CMK (cell line): ENCODE results near the gene NCAM1.

ENCODE experiments used
- DNase-seq: peaks from one replicate; pipeline ENCODE4 v3.0.0-alpha.2; 2010; ENCODE audit warnings: low read depth

Gene NCAM1

GRCh38 chr11:113201054-113201818, 240.0 kb downstream of the NCAM1 start:
- DNase-seq = no peak

- DNase-seq = no peak
These were observed 241.2 kb downstream of the NCAM1 start for GRCh38 chr11:113202431-113202830.

GRCh38 chr11:113203141-113203753, 242.0 kb downstream of the NCAM1 start:
- DNase-seq = no peak

GRCh38 chr11:113204280-113204679, 243.1 kb downstream of the NCAM1 start:
- DNase-seq = no peak

- DNase-seq = no peak
These were observed 252.3 kb downstream of the NCAM1 start for GRCh38 chr11:113213549-113213948.

GRCh38 chr11:113222241-113222640, 261.0 kb downstream of the NCAM1 start:
- DNase-seq = no peak

- DNase-seq = no peak
These were observed 273.7 kb downstream of the NCAM1 start for GRCh38 chr11:113234888-113235287.

GRCh38 chr11:113237261-113237660, 276.0 kb downstream of the NCAM1 start:
- DNase-seq = no peak

- no peak for DNase-seq
These were observed 277.5 kb downstream of the NCAM1 start for GRCh38 chr11:113238721-113239120.

GRCh38 chr11:113240389-113240788, 279.2 kb downstream of the NCAM1 start:
- DNase-seq = no peak

GRCh38 chr11:113240790-113241635, 279.8 kb downstream of the NCAM1 start:
- no peak for DNase-seq

GRCh38 chr11:113241636-113242054, 280.4 kb downstream of the NCAM1 start:
- no peak for DNase-seq

- DNase-seq = no peak
These were observed 280.8 kb downstream of the NCAM1 start for GRCh38 chr11:113242060-113242459.

- no peak for DNase-seq
These were observed 281.7 kb downstream of the NCAM1 start for GRCh38 chr11:113242767-113243397.

GRCh38 chr11:113243696-113244095, 282.5 kb downstream of the NCAM1 start:
- no peak for DNase-seq

- DNase-seq = no peak
These were observed 284.0 kb downstream of the NCAM1 start for GRCh38 chr11:113245216-113245615.

- no peak for DNase-seq
These were observed 286.0 kb downstream of the NCAM1 start for GRCh38 chr11:113247221-113247620.

GRCh38 chr11:113247966-113248365, 286.7 kb downstream of the NCAM1 start:
- DNase-seq = no peak

- DNase-seq = no peak
These were observed 287.7 kb downstream of the NCAM1 start for GRCh38 chr11:113248702-113249490.

- DNase-seq = no peak
These were observed 288.2 kb downstream of the NCAM1 start for GRCh38 chr11:113249491-113249763.

- DNase-seq = no peak
These were observed 288.6 kb downstream of the NCAM1 start for GRCh38 chr11:113249786-113250185.

- DNase-seq = no peak
These were observed 290.1 kb downstream of the NCAM1 start for GRCh38 chr11:113251281-113251680.
